Measurements from ENCODE around the gene SCAF11. TPM values are rescaled to one million over a fixed set of nuclear protein-coding genes. Genes with fewer than 3 reads are reported as not detected.

Gene SCAF11
- polyA plus RNA-seq, 2 of the 4 experiments (the other 2 are of a cell fraction): 43.0 to 110 TPM

- CTCF ChIA-PET: no interaction called here
- TF ChIP-seq HOXB5 (CRISPR knock-in tag; IDR thresholded peaks at IDR 0.05) (no peak), MYC (IDR thresholded peaks at IDR 0.05; ENCODE audit: borderline replicate concordance, low read length) (no peak), JUNB (IDR thresholded peaks at IDR 0.05) (no peak), HES2 (IDR thresholded peaks at IDR 0.05) (no peak), RFX5 (IDR thresholded peaks at IDR 0.05) (no peak), PBX3 (IDR thresholded peaks at IDR 0.05) (no peak), CBX2 (IDR thresholded peaks at IDR 0.05; ENCODE audit: borderline replicate concordance, low read depth) (no peak), ZNF302 (CRISPR knock-in tag; IDR thresholded peaks at IDR 0.05) (no peak), CTCF (IDR thresholded peaks at IDR 0.05) (no peak), RARB (CRISPR knock-in tag; IDR thresholded peaks at IDR 0.05) (no peak), HEYL (CRISPR knock-in tag; IDR thresholded peaks at IDR 0.05) (no peak), ELK1 (IDR thresholded peaks at IDR 0.05; ENCODE audit: low read depth, low read length) (no peak), POLR2AphosphoS2 (conservative IDR thresholded peaks at IDR 0.05; ENCODE audit: low read length) (no peak), ESRRA (IDR thresholded peaks at IDR 0.05; ENCODE audit: borderline replicate concordance, low read length) (no peak), RAD21 (conservative IDR thresholded peaks at IDR 0.05 in 1 of 2, IDR thresholded peaks at IDR 0.05 in 1 of 2) (no peak), EHF (CRISPR knock-in tag; IDR thresholded peaks at IDR 0.05) (no peak), POLR2A (IDR thresholded peaks at IDR 0.05; ENCODE audit: low read length) (no peak), MAZ (IDR thresholded peaks at IDR 0.05; ENCODE audit: borderline replicate concordance, low read depth, low read length) (no peak), EP300 (IDR thresholded peaks at IDR 0.05) (no peak)
- H3K27ac ChIP-seq: no peak overlapping the region
- no peaks in the 10 kb centered on the region for H3K4me1 ChIP-seq
- POLR2A ChIA-PET: no interaction called here
- H3K4me2 ChIP-seq: no peak overlapping the region
- FAIRE-seq (no peak), ATAC-seq (no peak), DNase-seq (ENCODE audit: low read depth in 1 of 2, low spot score in 1 of 2) (no peak)
- WGBS (ENCODE audit: missing lambda C conversion rate): 58% methylated on average over 4 of the region's 4 CpGs
- H3K4me3 ChIP-seq: no peak overlapping the region
- no peaks in the 10 kb centered on the region for H3K9me3 ChIP-seq
Observed at GRCh38 chr12:45909041-45909713, 81.2 kb downstream of the SCAF11 start.

GRCh38 chr12:45907955-45908354 is 82.4 kb downstream of the SCAF11 start:
- TF ChIP-seq TP53 (CRISPR knock-in tag; IDR thresholded peaks at IDR 0.05) (no peak), PHF8 (IDR thresholded peaks at IDR 0.05; ENCODE audit: borderline replicate concordance, low read depth) (no peak), POLR2AphosphoS2 (conservative IDR thresholded peaks at IDR 0.05; ENCODE audit: low read length) (no peak), FOXS1 (CRISPR knock-in tag; IDR thresholded peaks at IDR 0.05) (no peak), HOXB13 (CRISPR knock-in tag; IDR thresholded peaks at IDR 0.05; ENCODE audit: low read depth) (no peak), ZC3H11A (IDR thresholded peaks at IDR 0.05) (no peak), ATOH8 (CRISPR knock-in tag; IDR thresholded peaks at IDR 0.05; ENCODE audit: low read depth) (no peak), TFCP2L1 (CRISPR knock-in tag; IDR thresholded peaks at IDR 0.05) (no peak), EP300 (IDR thresholded peaks at IDR 0.05) (no peak), USF2 (IDR thresholded peaks at IDR 0.05) (no peak), E2F6 (IDR thresholded peaks at IDR 0.05; ENCODE audit: borderline replicate concordance, low read depth) (no peak), CHD2 (IDR thresholded peaks at IDR 0.05; ENCODE audit: low read length, partially characterized antibody) (no peak), PBX3 (IDR thresholded peaks at IDR 0.05) (no peak), CBX8 (IDR thresholded peaks at IDR 0.05) (no peak)
- Histone ChIP-seq H3K4me3 (no peak overlapping the region), H3K4me2 (no peak overlapping the region), H3K27ac (no peak overlapping the region), H3K4me1 (no peaks in the 10 kb centered on the region), H3K9me3 (no peaks in the 10 kb centered on the region)
- WGBS (ENCODE audit: missing lambda C conversion rate): 85% methylated on average over 4 of the region's 4 CpGs
- POLR2A ChIA-PET: no interaction called here
- DNase-seq (ENCODE audit: low read depth in 1 of 2, low spot score in 1 of 2) (no peak), ATAC-seq (no peak), FAIRE-seq (no peak)
- CTCF ChIA-PET: no interaction called here

All from A549 (cell line).